ENCODE results near the gene CACNA1D.

DNA sequence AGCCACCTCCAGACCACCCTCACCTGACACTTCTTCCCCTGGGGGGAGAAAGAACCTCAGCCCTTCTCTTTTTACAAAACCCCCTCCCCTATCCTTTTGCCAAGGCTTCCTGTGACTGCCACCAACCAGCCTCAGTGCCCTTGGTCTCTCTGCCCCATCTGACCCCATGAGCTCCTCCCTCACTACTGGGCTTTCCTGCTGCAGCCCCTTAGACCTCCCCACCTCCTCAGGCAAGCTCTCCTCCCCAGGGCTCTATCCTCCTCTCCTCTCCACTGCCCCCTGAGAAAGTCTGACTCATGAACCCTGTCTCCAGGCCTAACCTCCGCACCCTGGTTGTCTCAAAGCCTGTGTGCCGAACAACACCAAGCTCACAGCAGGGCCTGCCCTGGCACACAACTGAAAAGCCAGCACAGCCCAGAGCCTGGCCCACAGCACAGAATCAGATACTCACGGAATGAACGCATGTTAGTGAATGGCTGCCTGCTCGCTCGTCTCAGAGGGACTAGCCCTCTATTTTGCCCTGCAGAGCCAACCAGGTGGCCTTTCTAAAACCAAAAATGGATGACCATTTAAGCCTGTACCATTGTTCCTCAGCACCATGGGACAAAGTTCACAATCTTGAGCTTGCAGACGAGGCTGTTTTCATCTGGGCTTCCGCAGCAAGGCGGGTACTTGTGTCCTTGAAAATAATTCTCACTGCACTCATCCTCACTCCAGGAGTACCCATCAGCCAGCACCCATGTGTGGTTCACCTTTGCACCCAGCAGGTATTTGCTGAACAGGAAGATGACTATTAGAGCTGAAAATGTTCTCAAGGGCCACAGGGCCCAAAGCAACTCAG lies 350.1 kb downstream of the CACNA1D start:
- TF ChIP-seq, protein P1, sequence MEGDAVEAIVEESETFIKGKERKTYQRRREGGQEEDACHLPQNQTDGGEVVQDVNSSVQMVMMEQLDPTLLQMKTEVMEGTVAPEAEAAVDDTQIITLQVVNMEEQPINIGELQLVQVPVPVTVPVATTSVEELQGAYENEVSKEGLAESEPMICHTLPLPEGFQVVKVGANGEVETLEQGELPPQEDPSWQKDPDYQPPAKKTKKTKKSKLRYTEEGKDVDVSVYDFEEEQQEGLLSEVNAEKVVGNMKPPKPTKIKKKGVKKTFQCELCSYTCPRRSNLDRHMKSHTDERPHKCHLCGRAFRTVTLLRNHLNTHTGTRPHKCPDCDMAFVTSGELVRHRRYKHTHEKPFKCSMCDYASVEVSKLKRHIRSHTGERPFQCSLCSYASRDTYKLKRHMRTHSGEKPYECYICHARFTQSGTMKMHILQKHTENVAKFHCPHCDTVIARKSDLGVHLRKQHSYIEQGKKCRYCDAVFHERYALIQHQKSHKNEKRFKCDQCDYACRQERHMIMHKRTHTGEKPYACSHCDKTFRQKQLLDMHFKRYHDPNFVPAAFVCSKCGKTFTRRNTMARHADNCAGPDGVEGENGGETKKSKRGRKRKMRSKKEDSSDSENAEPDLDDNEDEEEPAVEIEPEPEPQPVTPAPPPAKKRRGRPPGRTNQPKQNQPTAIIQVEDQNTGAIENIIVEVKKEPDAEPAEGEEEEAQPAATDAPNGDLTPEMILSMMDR (IDR thresholded peaks at IDR 0.05) = no peak
- TF ChIP-seq EP300 (IDR thresholded peaks at IDR 0.05) (no peak), POLR2A (IDR thresholded peaks at IDR 0.05; ENCODE audit: low read depth) (no peak)

Data from esophagus muscularis mucosa (tissue), 4 donors.